K562 (cell line): ENCODE results near the gene ZFPM1. TPM values are rescaled to one million over a fixed set of nuclear protein-coding genes. Genes with fewer than 3 reads are reported as not detected.
A peak's percentile ranks its signal among the peaks of the same experiment; 100 is the strongest.

Experiments used
- ATAC-seq: fragments of 200-7000 bp; cut with Tn5 transposase; 3 replicates; pipeline ENCODE4 v1.9.1; 2020; ENCODE audit warnings: moderate library complexity
- BruUV-seq: library from RNA; stranded (reverse); fragments of 400-500 nt; replicated peaks from 2 replicates; lab custom pipeline; 2021; lab: Mats Ljungman, UMichigan
- CTCF ChIA-PET: fragments of 300-600 bp; formaldehyde crosslinking; extraction: SDS; loops from one replicate; lab custom pipeline; 2021; ENCODE audit warnings: low intra/inter-chr PET ratio; lab: Yijun Ruan, JAX
- POLR2A ChIA-PET: fragments of 300-600, 350-650 bp; sonication (Branson Sonifier 250); formaldehyde crosslinking; extraction: SDS; loops from one replicate; lab custom pipeline; 2021; ENCODE audit warnings: antibody characterized with exemption, inconsistent platforms; lab: Yijun Ruan, JAX
- DNase-seq, 4 experiments: peaks; one replicate each; pipeline versions ENCODE4 v3.0.0 to v3.0.0-alpha.2; 2011 to 2018; ENCODE audit warnings: low spot score in 3 of 4, mixed read lengths in 3 of 4; ENCODE audit errors: extremely low read depth in 1 of 4
- FAIRE-seq: peaks from 2 replicates; lab custom pipeline; 2011; peaks lifted over from hg19 to GRCh38; lab: Jason Lieb, UNC
- H2AFZ ChIP-seq: 2 replicates; pipeline ENCODE4 v1.6.0; 2011; ENCODE audit warnings: low read depth, low read length, control low read depth, inconsistent platforms
- H3K27ac ChIP-seq: fragments of 200-600 bp; 3 replicates; pipeline ENCODE4 v1.8.0; 2011; ENCODE audit warnings: low read depth, mild to moderate bottlenecking, control low read depth, inconsistent platforms, low read length, moderate library complexity, mixed read lengths; ENCODE audit errors: extremely low read depth
- H3K27me3 ChIP-seq, 2 experiments: fragments of 300-600 bp in 1 of 2; 2 replicates in 1 of 2; 3 replicates in 1 of 2; pipeline versions ENCODE4 v1.6.0 to v1.8.0; 2011; ENCODE audit warnings: inconsistent platforms in 2 of 2, low read length in 2 of 2, mild to moderate bottlenecking in 1 of 2, mixed read lengths in 1 of 2, moderate library complexity in 1 of 2; ENCODE audit not compliant: control insufficient read depth in 2 of 2, insufficient read depth in 2 of 2
- H3K36me3 ChIP-seq: fragments of 300-600 bp; 3 replicates; pipeline ENCODE4 v1.8.0; 2011; ENCODE audit warnings: mild to moderate bottlenecking, low read length, inconsistent platforms; ENCODE audit not compliant: control insufficient read depth, insufficient read depth
- H3K4me1 ChIP-seq, 2 experiments: fragments of 200-600 bp in 1 of 2; replicated peaks in 1 of 2; 2 replicates in 1 of 2; 3 replicates in 1 of 2; pipeline versions ENCODE4 v1.5.1 to v1.8.0; 2011; ENCODE audit warnings: inconsistent platforms in 2 of 2, low read length in 2 of 2, mild to moderate bottlenecking in 1 of 2, mixed read lengths in 1 of 2, moderate library complexity in 1 of 2; ENCODE audit not compliant: control insufficient read depth in 2 of 2, insufficient read depth in 2 of 2
- H3K4me2 ChIP-seq: 2 replicates; pipeline ENCODE4 v1.6.1; 2011; ENCODE audit warnings: low read length, control low read depth, inconsistent platforms, mixed read lengths; ENCODE audit not compliant: insufficient read depth
- H3K4me3 ChIP-seq: fragments of 200-600 bp; sonication (generic), shearing (Covaris generic); 2 replicates; pipeline ENCODE4 v1.5.1; 2016; ENCODE audit warnings: control low read depth, inconsistent platforms
- H3K79me2 ChIP-seq: fragments of 200-600 bp; 3 replicates; pipeline ENCODE4 v1.8.0; 2011; ENCODE audit warnings: low read length, inconsistent platforms; ENCODE audit not compliant: control insufficient read depth, insufficient read depth
- H3K9ac ChIP-seq, 2 experiments: 2 replicates each; pipeline versions ENCODE4 v1.6.0 to v1.6.1; 2011; ENCODE audit warnings: low read depth in 2 of 2, low read length in 2 of 2, control low read depth in 1 of 2, inconsistent platforms in 1 of 2, mild to moderate bottlenecking in 1 of 2, mixed read lengths in 1 of 2; ENCODE audit not compliant: insufficient read depth in 1 of 2
- H3K9me1 ChIP-seq: one replicate; pipeline ENCODE4 v1.6.0; 2011; ENCODE audit warnings: inconsistent platforms, mild to moderate bottlenecking, low read length, moderate library complexity; ENCODE audit not compliant: control insufficient read depth, insufficient read depth
- H3K9me3 ChIP-seq: replicated peaks from 2 replicates; pipeline ENCODE4 v1.5.1; 2011; ENCODE audit warnings: low read depth, low read length, inconsistent platforms; ENCODE audit not compliant: control insufficient read depth, insufficient read depth
- H4K20me1 ChIP-seq: replicated peaks from 2 replicates; pipeline ENCODE4 v1.6.1; 2011; ENCODE audit warnings: low read length, inconsistent platforms, mixed read lengths; ENCODE audit not compliant: control insufficient read depth, insufficient read depth
- ATF3 ChIP-seq, 2 experiments: fragments of 450-650 bp in 1 of 2; sonication (generic) in 1 of 2; formaldehyde crosslinking in 1 of 2; IDR thresholded peaks in 1 of 2; conservative IDR thresholded peaks in 1 of 2; 2 replicates each; pipeline versions ENCODE4 v1.6.1 to v1.8.1; 2016 to 2023; ENCODE audit warnings: mild to moderate bottlenecking in 2 of 2, moderate library complexity in 2 of 2, inconsistent platforms in 1 of 2, missing genetic modification reagents in 1 of 2
- MCM2 ChIP-seq: fragments of 450-650 bp; IDR thresholded peaks from 2 replicates; pipeline ENCODE4 v1.6.1; 2017; ENCODE audit warnings: low read depth, mild to moderate bottlenecking
- NFATC3 ChIP-seq: fragments of 450-650 bp; IDR thresholded peaks from 2 replicates; pipeline ENCODE4 v1.6.1; 2017; ENCODE audit warnings: mild to moderate bottlenecking
- RAD21 ChIP-seq, 2 experiments: fragments of 250-450 bp in 1 of 2; fragments of 450-650 bp in 1 of 2; sonication (Bioruptor Pico) in 1 of 2; formaldehyde crosslinking in 1 of 2; IDR thresholded peaks in 1 of 2; conservative IDR thresholded peaks in 1 of 2; 2 replicates each; pipeline versions ENCODE4 v1.4.0 to v1.8.0; 2020 to 2022; ENCODE audit warnings: mild to moderate bottlenecking in 2 of 2, moderate library complexity in 1 of 2
- REST ChIP-seq, 2 experiments: fragments of 450-650 bp; formaldehyde crosslinking in 1 of 2; IDR thresholded peaks; 2 replicates each; pipeline versions ENCODE4 v1.4.0 to v1.6.1; 2014 to 2020; ENCODE audit warnings: mild to moderate bottlenecking in 2 of 2, borderline replicate concordance in 1 of 2, low read depth in 1 of 2
- WGBS: fragments of 100-300 bp; shearing (Covaris generic); methylation state at CpG from one replicate; pipeline ENCODE4 v1.1.6; 2016; ENCODE audit warnings: low coverage, mixed read lengths; ENCODE audit not compliant: insufficient coverage; ENCODE audit errors: missing lambda C conversion rate; 5-methylcytosine and 5-hydroxymethylcytosine counted together
- in situ Hi-C: fragments of 300-500 bp; cut with MboI; formaldehyde crosslinking; loops from 4 replicates; pipeline ENCODE4 v1.15.0; 2018; ENCODE audit warnings: inconsistent platforms, mixed read lengths
- intact Hi-C: fragments of 100-400 bp; cut with micrococcal nuclease; formaldehyde crosslinking; loops from 2 replicates; pipeline ENCODE4 v1.14.2; 2022
- polyA plus RNA-seq, 8 experiments: library from polyadenylated mRNA; depleted of rRNA in 4 of 8; stranded (reverse) in 5 of 8; unstranded in 3 of 8; fragments of >200 nt; fragmentation: Nextera tagmentation in 2 of 8; fragmentation: Illumina TruSeq in 1 of 8; extraction: Ambion mirVana in 2 of 8; extraction: Trizol in 1 of 8; gene quantifications; 2 replicates each; pipeline versions ENCODE4 v1.2.1 to v1.2.3, GENCODE V29; 2011 to 2014; ENCODE audit warnings: inconsistent platforms in 1 of 8, missing spikeins in 1 of 8
- total RNA-seq, 7 experiments: library from RNA; depleted of rRNA in 6 of 7; stranded (reverse); fragments of >200 nt in 6 of 7; fragmentation: Illumina TruSeq in 2 of 7; extraction: Trizol in 2 of 7; gene quantifications; 2 replicates each; pipeline versions ENCODE4 v1.2.1 to v1.2.3, GENCODE V29; 2011 to 2021; ENCODE audit warnings: low replicate concordance in 1 of 7

The ZFPM1 gene
- total and polyA plus RNA-seq, 9 of the 15 experiments (the other 6 are each of a cell fraction or from before 2014, with no cell fraction given) = 0.03 to 35.9 (median 1.4) TPM

- FAIRE-seq (no peak), DNase-seq (peak in 1 of 4 experiments; percentile 55), ATAC-seq (peak; percentile 56)
- in situ Hi-C loops (no loop called here), intact Hi-C loops (no loop called here)
- H4K20me1 ChIP-seq = peaks cover 13% of the 10 kb centered on the region
- no peak overlapping the region for H2AFZ ChIP-seq
- peaks cover 21% of the 10 kb centered on the region for H3K9me3 ChIP-seq
- H3K4me2 ChIP-seq = no peak overlapping the region
- H3K27me3 ChIP-seq = peaks cover 28 to 42% of the 10 kb centered on the region in 2 experiments; a peak in 4 of 5 replicates
- WGBS = 7% methylated on average over 20 of the region's 26 CpGs
- peaks cover 0 to 57% of the 10 kb centered on the region in 2 experiments; a peak in 3 of 5 replicates for H3K4me1 ChIP-seq
- no TSS peak for BruUV-seq
- H3K36me3 ChIP-seq = peaks cover 11% of the 10 kb centered on the region; the same call in 2 of the 3 replicates
- H3K4me3 ChIP-seq = no peak overlapping the region
- H3K27ac ChIP-seq = no peak overlapping the region
- H3K9ac ChIP-seq = peak overlapping the region in 1 of 2 experiments; percentile 38; a peak in 2 of 4 replicates
- no peaks in the 10 kb centered on the region for H3K9me1 ChIP-seq
- CTCF ChIA-PET = no interaction called here
- no peaks in the 10 kb centered on the region for H3K79me2 ChIP-seq
- POLR2A ChIA-PET = interaction anchor here (0.6 to 1.7 kb wide), 7 partner anchors 9 to 1004 kb away, joined by 3 to 5 read pairs (median 3); partner anchors contain the start of gene PIEZO1
- TF ChIP-seq NFATC3 (no peak), ATF3 (IDR thresholded peaks at IDR 0.05) (no peak), ATF3 (CRISPR knock-in tag; conservative IDR thresholded peaks at IDR 0.05) (no peak), REST (IDR thresholded peaks at IDR 0.05; ENCODE audit: borderline replicate concordance) (peak; percentile 8; the same call in 1 of the 2 replicates), REST (CRISPR knock-in tag; IDR thresholded peaks at IDR 0.05; ENCODE audit: low read depth) (no peak), RAD21 (CRISPR knock-in tag; conservative IDR thresholded peaks at IDR 0.05 in 1 of 2, IDR thresholded peaks at IDR 0.05 in 1 of 2) (peak in 1 of 2 experiments; percentile 43; a peak in 2 of 4 replicates), MCM2 (no peak)
Observed at GRCh38 chr16:88539652-88540345, 86.7 kb downstream of the ZFPM1 start.
